HS-27A (cell line): ENCODE measurements around the gene ALG1.
"Not testable (repeated sequence)": the region's sequence is repeated elsewhere in the genome, so short reads cannot be mapped to it uniquely, and the experiment has no call there.

Experiments used
- DNase-seq: peaks from one replicate; pipeline ENCODE4 v3.0.0-alpha.2; 2012; ENCODE audit warnings: low read depth, missing footprints

Gene ALG1

DNA sequence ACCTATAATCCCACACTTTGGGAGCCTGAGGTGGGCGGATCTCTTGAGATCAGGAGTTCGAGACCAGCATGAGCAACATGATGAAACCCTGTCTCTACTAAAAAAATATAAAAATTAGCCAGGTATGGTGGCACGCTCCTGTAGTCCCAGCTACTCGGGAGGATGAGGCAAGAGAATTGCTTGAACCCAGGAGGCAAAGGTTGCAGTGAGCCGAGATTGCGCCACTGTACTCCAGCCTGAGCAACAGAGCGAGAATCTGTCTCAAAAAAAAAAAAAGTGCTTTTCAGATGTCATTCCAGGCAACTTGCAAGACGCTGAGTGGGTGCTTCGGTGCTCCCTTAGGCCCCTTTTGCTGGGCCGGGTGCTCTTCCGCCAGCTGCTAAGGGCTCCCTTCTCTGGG, 27.1 kb upstream of the ALG1 start:
- not testable (repeated sequence) for DNase-seq

DNA sequence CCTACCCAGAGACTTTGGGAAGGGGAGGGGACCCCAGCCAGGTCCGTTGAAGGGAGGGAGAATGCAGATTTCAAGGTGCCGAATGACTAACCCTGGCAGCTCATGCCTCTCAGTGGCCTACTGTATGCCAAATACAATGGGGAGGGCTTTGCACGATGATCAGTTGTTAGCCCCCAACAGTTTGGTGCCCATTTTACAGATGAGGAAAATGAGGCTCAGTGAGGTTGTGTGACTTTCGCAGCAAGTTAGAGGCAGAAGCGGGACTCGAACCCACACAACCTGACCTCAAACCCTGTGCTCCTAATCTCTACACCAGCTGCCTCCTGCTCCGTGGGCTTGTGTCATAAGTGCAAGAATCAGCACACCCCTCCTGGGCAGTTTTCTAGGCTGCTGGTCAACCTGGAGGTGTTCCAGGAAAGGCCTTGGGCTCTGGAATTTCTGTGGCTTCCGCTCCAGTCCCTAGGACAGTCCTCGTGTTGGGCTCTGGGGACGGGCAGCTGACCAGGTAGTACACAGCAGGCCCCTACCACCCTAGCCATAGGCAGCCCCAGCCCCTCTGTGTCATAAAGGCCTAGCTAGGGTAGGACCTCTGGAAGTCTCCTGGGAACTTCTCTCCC, 26.0 kb upstream of the ALG1 start:
- no peak for DNase-seq

DNA sequence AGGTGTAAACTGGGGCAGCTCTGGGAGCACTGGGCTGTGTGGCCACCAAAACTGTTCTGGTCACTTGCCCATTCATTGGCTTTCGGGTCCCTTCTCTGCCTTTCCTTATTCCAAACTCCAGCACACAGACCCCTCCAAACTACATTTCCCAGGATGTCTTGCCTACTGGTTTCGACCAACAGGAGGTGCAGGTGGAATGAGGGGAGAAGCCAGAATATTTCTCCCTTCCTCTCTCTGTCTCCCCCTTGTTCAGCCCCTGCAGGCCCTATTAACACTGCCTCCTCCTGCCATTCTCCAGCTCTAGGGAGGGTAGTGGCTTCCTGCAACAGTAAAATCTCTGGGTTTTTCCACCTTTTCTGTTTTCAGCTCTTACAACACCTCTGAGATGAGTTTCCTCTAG, 24.7 kb upstream of the ALG1 start:
- no peak for DNase-seq

DNA sequence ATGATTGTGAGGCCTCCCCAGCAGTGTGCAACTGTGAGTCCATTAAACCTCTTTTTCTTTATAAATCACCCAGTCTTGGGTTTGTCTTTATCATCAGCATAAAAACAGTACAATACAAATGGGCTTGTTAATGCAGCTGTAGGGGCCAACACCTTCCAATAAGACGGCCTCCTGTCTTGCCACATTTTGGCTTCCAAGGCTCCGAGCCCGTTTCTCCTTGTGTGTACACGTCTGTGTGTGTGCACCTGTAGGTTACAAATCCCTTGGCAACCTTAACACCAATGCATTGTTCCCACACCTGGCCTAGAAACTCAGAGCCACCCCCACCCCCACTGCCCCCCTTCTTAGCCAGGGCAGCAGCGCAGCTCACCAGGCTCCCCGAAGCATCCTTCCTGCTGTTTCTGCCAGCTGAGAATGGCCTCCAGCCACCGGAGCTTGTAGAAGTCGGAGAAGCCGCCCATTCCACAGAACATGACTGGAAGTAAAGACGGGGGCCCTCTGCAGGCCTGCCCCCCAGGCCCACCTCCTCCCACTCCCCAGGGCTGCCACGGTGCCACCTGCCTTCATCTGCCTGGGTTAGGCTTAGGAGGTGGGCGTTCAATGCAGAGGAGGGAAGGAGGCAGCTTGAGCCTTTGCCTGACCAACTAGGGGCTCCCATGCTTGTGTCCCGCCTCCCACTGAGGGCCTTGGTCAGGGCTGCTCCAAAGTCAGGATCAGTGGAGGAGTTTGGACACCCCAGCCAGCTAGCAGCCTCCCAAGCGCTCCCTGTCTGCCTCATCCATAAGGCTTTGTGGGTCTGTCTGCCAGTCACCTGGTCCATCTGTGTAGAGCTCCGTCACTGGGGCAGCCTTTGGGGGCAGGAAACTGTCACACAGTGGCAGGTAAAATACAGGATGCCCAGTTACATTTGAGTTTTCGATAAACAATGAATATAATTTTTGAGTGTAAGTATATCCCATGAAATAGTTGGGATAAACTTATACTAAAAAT, 16.5 kb upstream of the ALG1 start:
- DNase-seq: no peak

DNA sequence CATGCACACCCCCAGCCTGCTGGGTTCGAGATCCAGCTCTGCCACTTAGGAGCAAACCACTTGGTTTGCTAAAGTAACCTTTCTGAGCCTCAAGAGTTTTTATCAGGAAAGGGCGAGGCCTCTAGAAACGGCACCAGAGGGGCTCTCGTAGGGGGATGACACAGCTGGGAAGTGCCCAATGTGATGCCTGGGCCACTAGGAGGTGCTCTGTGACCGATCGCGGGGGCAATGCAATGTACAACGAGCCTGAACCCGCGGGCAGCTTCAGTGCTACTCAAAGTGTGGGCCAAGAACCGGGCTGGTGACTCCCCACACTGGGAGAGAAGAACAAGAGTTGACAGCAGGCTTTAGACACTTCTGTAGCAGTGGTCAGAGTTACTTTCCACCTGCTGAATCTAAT, 15.3 kb upstream of the ALG1 start:
- no peak for DNase-seq

DNA sequence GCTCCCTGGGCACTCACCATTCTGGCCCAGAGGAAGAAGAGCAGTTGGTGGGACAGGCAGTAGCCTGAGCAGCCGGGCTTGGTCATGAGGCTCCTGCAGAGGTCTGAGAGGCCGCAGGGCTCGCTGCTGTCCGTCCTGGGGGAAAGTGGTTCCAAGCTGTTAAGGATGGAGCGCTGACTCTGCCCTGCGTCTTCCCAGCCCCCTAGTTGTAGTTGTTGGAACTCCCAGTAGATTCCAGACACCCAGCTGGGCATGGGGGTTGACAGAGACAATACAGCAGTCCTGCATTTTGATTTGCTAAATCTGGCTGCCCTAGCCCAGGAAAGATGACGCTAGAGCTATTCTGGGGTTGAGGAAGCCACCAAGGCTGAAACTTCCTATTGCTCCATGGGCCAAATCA, 13.2 kb upstream of the ALG1 start:
- DNase-seq: no peak

DNA sequence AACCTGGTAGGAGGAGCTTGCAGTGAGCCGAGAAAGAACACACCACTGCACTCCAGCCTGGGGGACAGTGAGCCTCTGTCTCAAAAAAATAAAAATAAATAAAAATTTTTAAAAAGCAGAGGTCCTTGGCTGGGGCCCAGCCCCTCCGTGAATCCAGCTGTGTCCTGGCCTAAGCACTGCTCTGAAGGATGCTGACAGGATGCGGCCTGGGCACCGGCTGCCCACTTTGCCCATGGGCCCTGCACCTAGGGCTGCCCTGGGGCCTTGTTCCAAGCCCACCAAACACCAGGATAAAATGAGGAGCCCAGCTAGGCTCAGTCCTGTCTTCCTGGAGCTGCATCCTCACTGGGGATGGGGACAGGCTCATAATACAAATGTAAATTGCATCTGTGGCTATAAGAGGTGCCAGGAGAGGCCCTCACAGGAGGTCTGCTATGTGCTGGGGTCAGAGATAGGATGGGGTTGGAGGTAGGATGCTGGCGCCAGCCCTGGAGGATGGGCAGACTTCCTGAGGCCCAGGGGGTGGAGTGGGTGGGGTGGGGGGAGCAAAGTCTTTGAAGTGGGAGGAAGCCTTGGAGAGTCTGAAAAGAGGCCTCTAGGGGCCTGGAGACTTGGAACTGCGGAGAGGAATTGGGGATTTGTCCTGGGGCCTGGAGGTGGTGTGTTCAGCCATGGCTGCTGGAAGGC, 12.1 kb upstream of the ALG1 start:
- DNase-seq: no peak

DNA sequence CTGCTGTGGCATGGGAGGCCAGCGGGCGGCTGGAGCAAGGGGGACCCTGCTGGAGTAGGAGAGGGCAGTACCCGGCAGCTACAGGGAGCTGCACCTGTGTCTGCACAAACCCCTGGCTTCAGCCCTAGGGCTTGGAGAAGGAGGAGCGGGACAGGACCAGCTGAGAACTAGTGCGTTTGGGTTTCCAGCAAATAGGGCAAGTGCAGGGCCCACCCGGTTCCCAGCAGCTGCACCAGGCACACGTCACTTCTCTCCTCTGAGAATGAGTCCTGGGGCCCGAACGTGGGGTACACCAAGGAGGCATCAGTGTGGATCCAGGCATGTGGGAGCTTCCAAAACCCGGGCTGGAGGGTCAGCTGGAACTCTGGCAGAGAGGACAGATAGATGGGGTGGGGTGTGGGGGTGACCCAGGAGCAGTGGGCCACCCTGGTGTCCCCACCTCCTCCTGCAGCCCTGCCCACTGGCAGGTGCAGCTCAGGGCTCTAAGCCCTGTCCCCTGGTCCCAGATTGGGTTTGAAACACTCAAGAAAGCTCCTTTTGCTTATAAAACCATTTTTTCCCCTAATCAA, 11.5 kb upstream of the ALG1 start:
- DNase-seq: no peak

DNA sequence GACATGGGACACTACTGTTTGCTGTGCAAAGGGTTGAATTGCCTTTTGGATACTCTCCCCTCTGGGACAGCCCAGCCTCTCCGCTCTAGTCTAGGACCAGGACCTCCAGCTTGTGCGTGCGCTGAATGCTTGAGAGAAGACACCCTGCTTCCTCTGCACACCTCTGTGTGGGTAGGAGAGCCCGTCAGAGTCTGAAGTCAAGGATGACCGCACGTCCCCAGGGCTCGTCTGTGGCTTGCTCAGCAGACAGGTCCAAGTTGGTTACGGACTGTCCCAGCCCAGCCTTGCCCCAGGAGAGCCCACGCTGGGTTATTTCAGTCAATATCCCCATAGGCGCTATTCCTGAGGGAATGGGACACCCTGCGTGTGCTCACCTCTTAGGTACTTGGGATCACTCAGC, 9.6 kb upstream of the ALG1 start:
- DNase-seq: no peak

DNA sequence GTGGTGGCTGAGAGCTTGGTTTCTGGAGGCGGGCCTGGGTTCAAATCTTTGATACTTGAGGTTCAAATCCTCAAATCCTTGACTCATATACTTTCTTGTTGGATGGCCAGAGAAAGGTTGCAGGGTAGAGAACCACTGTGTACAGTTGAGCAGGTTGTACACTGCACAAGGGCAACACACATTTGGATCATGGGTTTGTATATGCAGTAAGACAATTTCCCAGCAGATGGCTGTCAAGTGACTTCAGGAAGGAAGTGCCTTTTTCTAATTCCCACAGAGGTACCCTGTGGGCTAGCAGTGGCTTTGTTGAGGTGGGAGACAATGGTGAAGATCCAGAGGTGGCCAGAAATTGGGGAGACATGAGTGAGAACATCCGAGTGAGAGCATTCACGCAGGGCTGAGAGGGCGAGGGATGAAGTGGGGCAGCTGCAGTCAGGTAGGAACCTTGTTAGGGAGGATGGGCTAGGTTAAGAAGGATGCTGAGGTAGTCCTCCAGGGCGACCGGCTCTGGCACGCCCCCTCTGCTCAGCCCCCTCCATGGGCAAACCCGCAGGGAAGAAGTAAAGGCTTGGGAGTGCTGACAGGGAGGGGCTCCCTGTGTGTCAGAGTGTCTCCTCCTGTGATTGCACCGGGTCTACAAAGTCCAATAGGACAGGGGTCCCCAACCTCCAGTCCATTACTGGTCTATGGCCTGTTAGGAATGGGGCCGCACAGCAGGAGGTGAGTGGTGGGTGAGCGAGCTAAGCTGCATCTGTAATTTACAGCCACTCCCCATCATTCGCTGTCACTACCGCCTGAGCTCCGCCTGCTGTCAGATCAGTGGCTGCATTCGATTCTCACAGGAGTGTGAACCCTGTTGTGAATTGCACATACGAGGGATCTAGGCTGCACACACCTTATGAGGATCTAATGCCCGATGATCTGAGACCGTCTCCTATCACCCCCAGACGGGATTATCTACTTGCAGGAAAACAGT, 8.6 kb upstream of the ALG1 start:
- DNase-seq: no peak

DNA sequence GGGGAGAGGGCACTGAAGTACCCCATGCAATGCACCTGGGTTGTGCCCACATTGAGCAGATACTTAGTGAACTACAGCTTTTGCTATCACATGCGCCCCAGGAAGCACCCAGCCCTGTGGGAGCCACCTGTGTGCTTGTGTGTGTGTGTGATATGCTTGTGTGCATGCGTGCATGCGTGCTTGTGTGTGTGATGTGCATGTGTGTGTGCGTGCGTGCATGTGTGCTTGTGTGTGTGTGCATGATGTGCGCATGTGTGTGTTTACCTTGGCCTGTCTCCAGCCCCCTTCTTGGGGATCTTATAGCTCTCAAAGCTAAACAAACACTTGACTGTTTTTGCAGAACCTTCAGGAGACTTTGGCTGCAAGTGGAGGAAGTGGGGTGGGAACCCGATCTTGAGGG, 6.7 kb upstream of the ALG1 start:
- no peak for DNase-seq

DNA sequence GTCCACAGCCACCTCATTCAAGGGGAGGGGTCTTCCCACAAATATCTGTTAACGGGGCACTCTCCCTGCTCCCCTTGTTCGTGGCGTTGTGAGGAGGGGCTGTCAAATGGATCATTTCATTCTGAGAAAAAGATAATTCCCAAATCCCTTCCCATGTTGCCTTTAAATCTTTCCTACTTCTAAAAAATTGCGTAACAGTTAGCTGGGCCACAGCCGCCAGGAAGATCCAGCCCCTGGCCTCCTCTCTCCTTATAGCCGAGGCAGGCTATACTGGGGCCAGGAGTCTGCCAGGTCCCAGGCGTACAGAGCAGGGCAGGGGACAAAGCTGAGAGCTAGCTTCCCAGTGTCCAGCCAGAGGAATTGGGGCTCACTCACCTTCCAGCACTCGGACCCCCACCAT, 6.3 kb upstream of the ALG1 start:
- no peak for DNase-seq

DNA sequence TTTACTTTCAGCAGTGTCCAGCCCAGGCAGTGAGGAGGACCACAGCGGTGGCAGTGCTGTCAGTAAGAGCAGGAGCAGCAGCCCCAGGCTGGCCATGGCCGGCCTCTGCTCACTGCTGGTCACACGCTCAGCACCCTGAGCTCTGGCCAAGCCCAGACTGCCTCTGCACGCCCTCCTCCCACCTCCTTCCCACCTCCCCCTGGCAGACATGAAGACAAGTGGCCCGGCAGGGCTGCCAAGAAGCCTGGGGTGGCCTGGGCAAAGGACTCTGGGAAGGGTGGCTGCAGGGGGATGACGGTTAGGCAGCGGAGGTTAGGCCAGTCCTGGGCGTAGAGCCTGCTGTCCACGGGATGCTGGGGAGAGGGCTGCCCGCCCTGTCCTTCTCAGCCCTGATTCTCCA, 5.8 kb upstream of the ALG1 start, which contains the start of gene C16orf89:
Gene C16orf89, minus strand, starts transcription at position 144 of the 400 bp plus-strand sequence. Its CDS starts 48 bp downstream, at position 96.
- no peak for DNase-seq

DNA sequence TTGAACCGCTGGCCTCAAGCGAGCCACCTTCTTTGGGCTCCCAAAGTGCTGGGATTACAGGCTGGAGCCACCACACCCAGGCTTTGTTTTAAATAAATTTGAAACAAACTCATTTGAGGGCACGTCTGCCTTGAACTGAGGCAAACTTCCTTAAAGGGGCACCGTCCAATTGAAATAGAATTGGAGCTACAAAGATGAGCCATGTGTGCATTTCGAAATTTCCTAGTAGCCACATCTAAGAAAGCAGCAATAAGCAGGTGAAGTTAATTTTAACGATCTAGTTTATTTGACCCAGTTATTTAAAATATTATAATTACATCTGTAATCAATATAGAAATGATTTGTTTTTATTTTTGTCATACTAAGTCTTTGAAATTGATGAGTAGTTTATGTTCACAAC, 5.1 kb upstream of the ALG1 start:
- no peak for DNase-seq

DNA sequence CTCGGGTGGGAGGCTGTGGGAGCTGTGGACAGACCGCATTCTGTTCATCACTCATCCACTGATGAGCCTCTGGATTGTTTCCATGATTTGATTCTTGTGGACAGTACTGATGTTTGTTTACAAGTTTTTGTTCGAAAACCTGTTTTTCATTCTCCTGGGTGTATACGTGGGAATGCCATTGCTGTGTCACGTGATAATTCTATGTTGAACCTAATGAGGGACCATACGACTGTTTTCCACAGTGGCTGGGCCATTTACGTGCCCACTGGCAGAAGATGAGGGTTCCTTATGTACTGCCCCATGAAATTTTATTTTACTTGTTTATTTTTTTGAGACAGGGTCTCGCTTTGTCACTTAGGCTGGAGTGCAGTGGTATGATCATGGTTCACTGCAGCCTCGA, 2.6 kb upstream of the ALG1 start:
- DNase-seq: no peak

DNA sequence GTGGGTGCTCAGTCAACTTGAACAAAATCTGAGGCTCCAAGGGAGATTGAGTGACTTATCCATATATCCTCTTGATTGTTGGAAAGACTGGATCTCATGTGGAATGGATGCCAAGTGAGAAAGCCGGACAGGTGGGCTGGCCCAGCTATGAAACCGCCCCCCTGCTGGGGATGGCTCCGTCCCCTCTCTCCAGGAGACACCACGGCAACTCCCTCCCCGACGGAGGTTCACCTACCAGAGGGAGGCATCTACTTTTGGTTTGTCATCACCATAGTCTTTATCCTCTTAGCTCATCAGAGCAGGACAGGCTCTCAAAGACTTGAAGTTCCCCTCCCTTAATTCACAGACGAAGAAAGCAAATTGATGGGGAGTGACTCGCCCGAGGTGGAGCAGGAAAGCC, 1.8 kb upstream of the ALG1 start:
- no peak for DNase-seq

DNA sequence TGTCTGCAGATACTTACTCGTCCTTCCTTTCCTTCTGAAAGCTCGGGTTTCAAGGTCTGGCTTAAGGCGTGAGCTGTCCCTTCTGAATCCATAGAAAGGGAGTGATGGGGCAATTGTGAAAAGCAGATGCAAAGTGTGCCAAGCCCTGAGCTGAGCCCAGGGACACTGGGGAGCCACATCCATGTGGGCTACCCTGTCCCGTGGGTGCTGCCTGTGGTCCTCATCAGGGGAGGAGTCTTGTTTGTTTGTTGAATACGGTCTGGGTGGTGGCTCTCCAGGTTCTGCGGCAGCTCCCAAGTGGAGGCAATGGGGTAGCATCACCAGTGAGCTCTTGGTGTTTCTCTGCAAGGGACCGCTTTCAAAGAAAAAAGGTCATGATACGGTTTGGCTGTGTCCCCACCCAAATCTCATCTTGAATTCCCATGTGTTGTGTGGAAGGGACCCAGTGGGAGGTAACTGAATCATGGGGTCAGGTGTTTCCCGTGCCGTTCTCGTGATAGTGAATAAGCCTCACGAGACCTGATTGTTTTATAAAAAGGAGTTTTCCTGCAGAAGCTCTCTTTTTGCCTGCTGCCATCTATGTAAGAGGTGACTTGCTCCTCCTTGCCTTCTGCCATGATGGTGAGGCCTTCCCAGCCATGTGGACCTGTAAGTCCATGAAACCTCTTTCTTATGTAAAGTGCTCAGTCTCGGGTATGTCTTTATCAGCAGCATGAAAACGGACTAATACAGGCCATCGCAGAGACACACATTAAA, 1.0 kb upstream of the ALG1 start:
- DNase-seq: no peak

DNA sequence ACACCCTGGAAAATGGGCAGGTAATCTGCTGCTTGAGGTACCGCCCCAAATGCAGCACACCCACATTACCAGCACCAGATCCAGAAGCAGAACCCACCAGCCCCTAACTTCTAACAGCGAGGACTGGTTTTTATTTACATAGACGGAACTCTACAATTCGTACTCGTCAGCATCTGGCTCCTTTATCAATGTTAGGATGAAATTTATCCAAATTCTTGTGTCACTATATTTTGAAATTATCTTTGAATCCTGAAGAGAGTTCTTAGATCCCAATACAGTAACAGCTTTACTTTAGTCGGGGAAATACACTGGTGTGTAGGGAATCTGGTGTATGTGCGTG, 332 bp upstream of the ALG1 start:
- no peak for DNase-seq

DNA sequence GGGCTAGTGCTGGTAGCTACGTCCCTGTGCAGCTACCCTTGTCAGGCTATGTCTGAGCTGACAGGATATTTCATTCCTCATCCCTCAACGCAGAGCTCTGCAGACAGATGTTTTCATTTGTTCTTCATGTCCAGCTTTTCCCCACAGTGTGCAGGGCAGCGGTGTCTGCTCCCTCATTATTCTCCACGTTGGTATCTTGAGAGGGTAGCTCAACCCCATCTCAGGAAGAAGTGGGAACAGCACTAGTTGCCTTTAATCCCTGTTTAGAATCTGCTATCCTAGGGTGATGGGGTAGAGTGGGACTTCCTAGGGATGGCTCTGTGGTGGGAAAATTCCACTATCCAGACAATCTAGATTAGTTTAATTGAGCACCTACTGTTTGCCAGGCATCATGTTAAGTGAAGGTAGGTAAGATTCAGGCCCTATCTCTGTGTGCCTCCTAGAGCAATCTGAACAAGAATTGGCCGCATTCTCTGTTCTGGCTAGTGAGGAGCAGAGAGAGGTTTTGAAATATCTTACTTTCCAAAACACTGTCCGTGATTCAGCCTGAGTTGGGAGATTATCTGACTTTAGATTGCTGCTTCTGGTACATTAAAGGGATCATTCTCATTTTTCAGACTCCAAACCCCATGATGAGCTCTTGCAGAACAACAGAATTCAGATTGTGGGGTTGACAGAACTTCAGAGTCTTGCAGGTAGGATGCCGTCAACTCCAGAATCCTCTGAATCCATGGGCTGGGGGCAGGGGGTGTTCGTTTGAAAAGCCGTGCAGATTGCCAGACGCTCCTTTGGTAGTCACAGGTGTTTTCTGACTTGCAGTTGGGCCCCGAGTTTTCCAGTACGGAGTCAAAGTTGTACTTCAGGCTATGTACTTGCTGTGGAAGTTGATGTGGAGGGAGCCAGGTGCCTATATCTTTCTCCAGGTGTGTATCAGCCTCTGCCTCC, 963 bp downstream of the ALG1 start:
- DNase-seq: no peak

DNA sequence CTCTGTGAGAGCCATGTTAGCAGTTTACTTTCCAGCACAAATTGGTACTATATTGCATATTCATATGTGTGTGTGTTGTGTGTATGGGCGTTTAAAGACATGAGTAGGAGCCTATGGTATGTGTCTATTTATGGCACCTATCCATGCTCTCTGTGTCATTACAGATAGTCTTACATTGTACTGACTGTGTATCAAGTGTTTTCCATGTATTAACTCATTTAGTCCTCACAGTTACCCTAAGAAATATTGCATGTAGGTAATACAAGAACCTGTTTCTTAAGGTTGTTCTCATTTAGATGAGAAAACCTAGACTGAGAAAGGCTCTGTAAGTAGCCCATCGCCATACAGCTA, 1.6 kb downstream of the ALG1 start:
- DNase-seq: no peak
